Mesothelial cell of epicardium (in vitro differentiated cells): ENCODE measurements around the gene EPN3. TPM values are rescaled to one million over a fixed set of nuclear protein-coding genes. Genes with fewer than 3 reads are reported as not detected.

ENCODE experiments used
- DNase-seq, 2 experiments: peaks; one replicate each; pipeline ENCODE4 v3.0.0; 2021; ENCODE audit warnings: low spot score in 2 of 2; ENCODE audit not compliant: unreplicated experiment in 2 of 2
- H3K27ac Mint-ChIP-seq: 2 replicates; pipeline ENCODE4 v1.8.0; 2021; ENCODE audit warnings: mixed read lengths
- H3K27me3 Mint-ChIP-seq: 2 replicates; pipeline ENCODE4 v1.8.0; 2021; ENCODE audit warnings: low read depth, mixed read lengths
- H3K36me3 Mint-ChIP-seq: 2 replicates; pipeline ENCODE4 v1.8.0; 2021; ENCODE audit warnings: mixed read lengths
- H3K4me1 Mint-ChIP-seq: 2 replicates; pipeline ENCODE4 v1.8.0; 2021; ENCODE audit warnings: mixed read lengths
- H3K4me3 Mint-ChIP-seq: 2 replicates; pipeline ENCODE4 v1.8.0; 2021; ENCODE audit warnings: mild to moderate bottlenecking, moderate library complexity, mixed read lengths
- H3K9me3 Mint-ChIP-seq: 2 replicates; pipeline ENCODE4 v1.8.0; 2021; ENCODE audit warnings: mixed read lengths
- total RNA-seq: library from RNA; stranded (reverse); gene quantifications from 3 replicates; pipeline ENCODE4 v1.2.1, GENCODE V29; 2021
- TF ChIP-seq, protein P1 (sequence below): fragments of 200-600 bp; sonication (generic); IDR thresholded peaks from one replicate; pipeline ENCODE4 v1.5.0; 2021; ENCODE audit warnings: antibody characterized with exemption; ENCODE audit not compliant: unreplicated experiment

Gene EPN3
- total RNA-seq, 1 donor from 2014 or later = 15.1 TPM

- H3K27ac Mint-ChIP-seq = no peak overlapping the region
- peaks cover 1% of the 10 kb centered on the region for H3K36me3 Mint-ChIP-seq
- peaks cover 5% of the 10 kb centered on the region for H3K27me3 Mint-ChIP-seq
- H3K4me3 Mint-ChIP-seq = no peak overlapping the region
- no peaks in the 10 kb centered on the region for H3K9me3 Mint-ChIP-seq
- peaks cover 21% of the 10 kb centered on the region for H3K4me1 Mint-ChIP-seq
- DNase-seq = no peak
- TF ChIP-seq, protein P1, sequence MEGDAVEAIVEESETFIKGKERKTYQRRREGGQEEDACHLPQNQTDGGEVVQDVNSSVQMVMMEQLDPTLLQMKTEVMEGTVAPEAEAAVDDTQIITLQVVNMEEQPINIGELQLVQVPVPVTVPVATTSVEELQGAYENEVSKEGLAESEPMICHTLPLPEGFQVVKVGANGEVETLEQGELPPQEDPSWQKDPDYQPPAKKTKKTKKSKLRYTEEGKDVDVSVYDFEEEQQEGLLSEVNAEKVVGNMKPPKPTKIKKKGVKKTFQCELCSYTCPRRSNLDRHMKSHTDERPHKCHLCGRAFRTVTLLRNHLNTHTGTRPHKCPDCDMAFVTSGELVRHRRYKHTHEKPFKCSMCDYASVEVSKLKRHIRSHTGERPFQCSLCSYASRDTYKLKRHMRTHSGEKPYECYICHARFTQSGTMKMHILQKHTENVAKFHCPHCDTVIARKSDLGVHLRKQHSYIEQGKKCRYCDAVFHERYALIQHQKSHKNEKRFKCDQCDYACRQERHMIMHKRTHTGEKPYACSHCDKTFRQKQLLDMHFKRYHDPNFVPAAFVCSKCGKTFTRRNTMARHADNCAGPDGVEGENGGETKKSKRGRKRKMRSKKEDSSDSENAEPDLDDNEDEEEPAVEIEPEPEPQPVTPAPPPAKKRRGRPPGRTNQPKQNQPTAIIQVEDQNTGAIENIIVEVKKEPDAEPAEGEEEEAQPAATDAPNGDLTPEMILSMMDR = no peak
Observed at GRCh38 chr17:50572541-50572940, 40.0 kb downstream of the EPN3 start.

DNA sequence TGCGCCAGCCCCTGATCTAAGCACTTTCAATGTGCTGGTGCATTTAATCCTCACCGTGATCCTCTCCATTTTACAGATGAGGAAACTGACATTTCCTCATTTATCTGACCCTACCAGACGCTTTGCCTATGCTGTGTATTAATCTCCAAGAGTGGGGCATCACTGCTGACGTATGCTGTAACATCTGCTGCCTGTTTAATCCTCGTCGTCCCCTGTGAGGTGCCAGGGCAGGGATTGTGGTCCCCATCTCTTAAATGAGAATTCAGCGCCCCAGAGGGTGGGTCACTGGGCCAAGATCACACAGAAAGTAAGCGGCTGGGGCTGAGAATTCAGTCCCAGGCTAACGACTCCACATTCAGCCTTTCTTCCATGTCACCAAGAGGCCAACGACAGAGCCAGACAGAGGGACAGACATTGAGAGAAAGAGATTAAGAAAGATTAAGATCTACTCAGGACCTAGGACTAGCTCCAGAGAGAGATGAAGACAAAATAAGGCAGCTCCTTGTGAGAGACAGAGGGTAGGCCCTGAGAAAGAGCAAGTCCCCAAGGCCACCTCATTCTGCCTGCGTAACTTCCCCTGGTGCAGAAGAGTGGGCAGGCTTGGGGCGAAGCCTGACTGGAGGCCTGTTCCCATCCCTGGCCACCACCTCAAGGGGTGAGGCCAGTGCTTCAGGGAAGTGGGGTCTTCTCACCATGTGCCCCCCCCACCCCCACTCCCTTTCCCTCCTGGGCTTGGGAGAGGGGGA lies 41.5 kb downstream of the EPN3 start:
- H3K4me1 Mint-ChIP-seq = peaks cover 19% of the 10 kb centered on the region
- H3K9me3 Mint-ChIP-seq = no peaks in the 10 kb centered on the region

DNA sequence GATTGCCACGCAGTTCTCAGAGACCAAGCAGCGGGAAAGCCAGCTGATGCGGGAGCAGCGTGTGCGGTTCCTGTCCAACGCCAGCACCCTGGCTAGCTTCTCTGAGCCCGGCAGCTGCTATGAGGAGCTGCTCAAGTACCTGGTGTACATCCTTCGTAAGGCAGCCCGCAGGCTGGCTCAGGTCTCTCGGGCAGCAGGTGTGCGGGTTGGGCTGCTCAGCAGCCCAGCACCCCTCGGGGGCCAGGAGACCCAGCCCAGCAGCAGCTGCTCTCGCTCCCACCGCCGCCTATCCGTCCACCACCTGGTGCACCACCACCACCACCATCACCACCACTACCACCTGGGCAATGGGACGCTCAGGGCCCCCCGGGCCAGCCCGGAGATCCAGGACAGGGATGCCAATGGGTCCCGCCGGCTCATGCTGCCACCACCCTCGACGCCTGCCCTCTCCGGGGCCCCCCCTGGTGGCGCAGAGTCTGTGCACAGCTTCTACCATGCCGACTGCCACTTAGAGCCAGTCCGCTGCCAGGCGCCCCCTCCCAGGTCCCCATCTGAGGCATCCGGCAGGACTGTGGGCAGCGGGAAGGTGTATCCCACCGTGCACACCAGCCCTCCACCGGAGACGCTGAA lies 43.2 kb downstream of the EPN3 start:
- no peak overlapping the region for H3K4me3 Mint-ChIP-seq
- H3K27me3 Mint-ChIP-seq = no peaks in the 10 kb centered on the region
- DNase-seq = no peak
- H3K4me1 Mint-ChIP-seq = peaks cover 11% of the 10 kb centered on the region
- H3K27ac Mint-ChIP-seq = no peak overlapping the region
- H3K9me3 Mint-ChIP-seq = no peaks in the 10 kb centered on the region
- TF ChIP-seq, protein P1 = no peak
- peaks cover 1% of the 10 kb centered on the region for H3K36me3 Mint-ChIP-seq

More for the DNA sequence above, 41.5 kb downstream of the EPN3 start:
- H3K27me3 Mint-ChIP-seq = no peaks in the 10 kb centered on the region
- H3K4me3 Mint-ChIP-seq = no peak overlapping the region
- H3K36me3 Mint-ChIP-seq = peaks cover 1% of the 10 kb centered on the region
- no peak overlapping the region for H3K27ac Mint-ChIP-seq
- TF ChIP-seq, protein P1 = no peak
- no peak for DNase-seq

DNA sequence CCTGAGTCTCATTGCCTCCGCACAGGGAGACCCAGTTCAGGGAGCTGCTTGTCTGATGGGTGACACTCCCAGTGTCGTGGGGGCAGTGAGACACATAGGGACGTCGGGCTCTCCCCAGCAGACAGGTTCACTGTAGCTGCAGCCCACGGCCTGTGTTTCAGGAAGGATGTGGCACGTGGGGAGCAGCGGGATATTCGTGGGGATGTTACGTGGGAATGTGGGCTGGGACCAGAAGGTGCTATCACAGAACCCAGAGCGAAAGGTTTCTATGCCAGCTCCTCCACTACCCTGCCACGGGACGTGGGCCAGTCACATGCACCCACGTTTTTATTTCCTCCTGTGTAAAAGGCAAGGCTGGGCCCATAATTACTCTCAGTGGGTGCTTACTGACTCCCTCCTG lies 44.3 kb downstream of the EPN3 start:
- peaks cover 1% of the 10 kb centered on the region for H3K36me3 Mint-ChIP-seq
- no peaks in the 10 kb centered on the region for H3K9me3 Mint-ChIP-seq
- no peak overlapping the region for H3K4me3 Mint-ChIP-seq
- no peaks in the 10 kb centered on the region for H3K27me3 Mint-ChIP-seq
- H3K27ac Mint-ChIP-seq = no peak overlapping the region
- TF ChIP-seq, protein P1 = no peak
- DNase-seq = no peak
- H3K4me1 Mint-ChIP-seq = peaks cover 4% of the 10 kb centered on the region

- H3K27me3 Mint-ChIP-seq = no peaks in the 10 kb centered on the region
- TF ChIP-seq, protein P1 = no peak
- no peak for DNase-seq
- no peak overlapping the region for H3K27ac Mint-ChIP-seq
- H3K36me3 Mint-ChIP-seq = peaks cover 1% of the 10 kb centered on the region
- no peaks in the 10 kb centered on the region for H3K9me3 Mint-ChIP-seq
- H3K4me1 Mint-ChIP-seq = peaks cover 7% of the 10 kb centered on the region
- no peak overlapping the region for H3K4me3 Mint-ChIP-seq
Observed at GRCh38 chr17:50577451-50577954, 45.0 kb downstream of the EPN3 start.
